Astrocyte (in vitro differentiated cells and primary cell): ENCODE measurements around the gene JTB. TPM values are rescaled to one million over a fixed set of nuclear protein-coding genes. Genes with fewer than 3 reads are reported as not detected.
A peak's percentile ranks its signal among the peaks of the same experiment; 100 is the strongest.

Source experiments
- DNase-seq: peaks from one replicate; pipeline ENCODE4 v3.0.0-alpha.2; 2010; ENCODE audit warnings: low read depth
- FAIRE-seq: peaks from 2 replicates; lab custom pipeline; 2011; peaks lifted over from hg19 to GRCh38; lab: Jason Lieb, UNC
- H2AFZ ChIP-seq: 2 replicates; pipeline ENCODE4 v1.6.0; 2012; ENCODE audit warnings: low read depth, low read length, inconsistent platforms
- H3K27ac ChIP-seq: 2 replicates; pipeline ENCODE4 v1.5.1; 2011; ENCODE audit warnings: low read depth, low read length, inconsistent platforms
- H3K27me3 ChIP-seq: 2 replicates; pipeline ENCODE4 v1.6.0; 2011; ENCODE audit warnings: low read length, inconsistent platforms; ENCODE audit not compliant: insufficient read depth
- H3K36me3 ChIP-seq: 2 replicates; pipeline ENCODE4 v1.5.1; 2011; ENCODE audit warnings: low read length, inconsistent platforms; ENCODE audit not compliant: insufficient read depth
- H3K4me1 ChIP-seq: 2 replicates; pipeline ENCODE4 v1.5.1; 2011; ENCODE audit warnings: low read length, inconsistent platforms; ENCODE audit not compliant: insufficient read depth
- H3K4me2 ChIP-seq: 2 replicates; pipeline ENCODE4 v1.6.0; 2012; ENCODE audit warnings: low read length, inconsistent platforms
- H3K4me3 ChIP-seq: 2 replicates; pipeline ENCODE4 v1.5.1; 2011; ENCODE audit warnings: low read depth, mild to moderate bottlenecking, low read length, inconsistent platforms; ENCODE audit not compliant: insufficient read depth
- H3K79me2 ChIP-seq: 2 replicates; pipeline ENCODE4 v1.6.0; 2012; ENCODE audit warnings: mild to moderate bottlenecking, low read length, inconsistent platforms; ENCODE audit not compliant: insufficient read depth
- H3K9ac ChIP-seq: 2 replicates; pipeline ENCODE4 v1.6.0; 2012; ENCODE audit warnings: mild to moderate bottlenecking, low read length, inconsistent platforms
- H3K9me3 ChIP-seq: 2 replicates; pipeline ENCODE4 v1.5.1; 2012; ENCODE audit warnings: low read depth, mild to moderate bottlenecking, low read length, inconsistent platforms; ENCODE audit not compliant: insufficient read depth
- H4K20me1 ChIP-seq: 2 replicates; pipeline ENCODE4 v1.6.0; 2012; ENCODE audit warnings: low read length, inconsistent platforms; ENCODE audit not compliant: insufficient read depth
- H3K27ac Mint-ChIP-seq: one replicate; pipeline ENCODE4 v1.8.0; 2021; ENCODE audit warnings: mild to moderate bottlenecking, mixed read lengths; ENCODE audit not compliant: unreplicated experiment
- H3K27me3 Mint-ChIP-seq: one replicate; pipeline ENCODE4 v1.8.0; 2021; ENCODE audit warnings: low read depth, mixed read lengths; ENCODE audit not compliant: unreplicated experiment
- H3K36me3 Mint-ChIP-seq: one replicate; pipeline ENCODE4 v1.8.0; 2021; ENCODE audit warnings: low read depth, mixed read lengths; ENCODE audit not compliant: unreplicated experiment
- H3K4me1 Mint-ChIP-seq: one replicate; pipeline ENCODE4 v1.8.0; 2021; ENCODE audit warnings: low read depth, mixed read lengths; ENCODE audit not compliant: unreplicated experiment
- H3K4me3 Mint-ChIP-seq: one replicate; pipeline ENCODE4 v1.8.0; 2021; ENCODE audit warnings: mild to moderate bottlenecking, moderate library complexity, mixed read lengths; ENCODE audit not compliant: unreplicated experiment
- H3K9me3 Mint-ChIP-seq: one replicate; pipeline ENCODE4 v1.8.0; 2021; ENCODE audit warnings: mild to moderate bottlenecking, mixed read lengths; ENCODE audit not compliant: unreplicated experiment
- EZH2 ChIP-seq: IDR thresholded peaks from 2 replicates; pipeline ENCODE4 v1.6.1; 2012; ENCODE audit warnings: mild to moderate bottlenecking, low read length, inconsistent platforms; ENCODE audit not compliant: insufficient read depth
- total RNA-seq: library from RNA; stranded (reverse); gene quantifications from 2 replicates; pipeline ENCODE4 v1.2.1, GENCODE V29; 2021
- TF ChIP-seq, protein P1 (sequence below): IDR thresholded peaks from 2 replicates; pipeline ENCODE4 v1.5.1; 2011; ENCODE audit warnings: low read depth, mild to moderate bottlenecking, inconsistent platforms, low read length, moderate library complexity; ENCODE audit not compliant: insufficient read depth

Gene JTB
- total RNA-seq, 1 donor from 2014 or later = 103 TPM

- Histone ChIP-seq H3K36me3 (peaks cover 22% of the 10 kb centered on the region), H3K27me3 (no peaks in the 10 kb centered on the region), H3K27ac (peak overlapping the region; percentile 92), H3K4me1 (peaks cover 20% of the 10 kb centered on the region), H3K4me2 (peak overlapping the region; percentile 92), H3K9ac (peak overlapping the region; percentile 95), H3K79me2 (peaks cover 22% of the 10 kb centered on the region), H3K4me3 (peak overlapping the region; percentile 88), H3K9me3 (no peaks in the 10 kb centered on the region), H2AFZ (no peak overlapping the region), H4K20me1 (peaks cover 25% of the 10 kb centered on the region)
- peaks cover 15% of the 10 kb centered on the region for H3K36me3 Mint-ChIP-seq
- no peak for TF ChIP-seq EZH2
- TF ChIP-seq, protein P1, sequence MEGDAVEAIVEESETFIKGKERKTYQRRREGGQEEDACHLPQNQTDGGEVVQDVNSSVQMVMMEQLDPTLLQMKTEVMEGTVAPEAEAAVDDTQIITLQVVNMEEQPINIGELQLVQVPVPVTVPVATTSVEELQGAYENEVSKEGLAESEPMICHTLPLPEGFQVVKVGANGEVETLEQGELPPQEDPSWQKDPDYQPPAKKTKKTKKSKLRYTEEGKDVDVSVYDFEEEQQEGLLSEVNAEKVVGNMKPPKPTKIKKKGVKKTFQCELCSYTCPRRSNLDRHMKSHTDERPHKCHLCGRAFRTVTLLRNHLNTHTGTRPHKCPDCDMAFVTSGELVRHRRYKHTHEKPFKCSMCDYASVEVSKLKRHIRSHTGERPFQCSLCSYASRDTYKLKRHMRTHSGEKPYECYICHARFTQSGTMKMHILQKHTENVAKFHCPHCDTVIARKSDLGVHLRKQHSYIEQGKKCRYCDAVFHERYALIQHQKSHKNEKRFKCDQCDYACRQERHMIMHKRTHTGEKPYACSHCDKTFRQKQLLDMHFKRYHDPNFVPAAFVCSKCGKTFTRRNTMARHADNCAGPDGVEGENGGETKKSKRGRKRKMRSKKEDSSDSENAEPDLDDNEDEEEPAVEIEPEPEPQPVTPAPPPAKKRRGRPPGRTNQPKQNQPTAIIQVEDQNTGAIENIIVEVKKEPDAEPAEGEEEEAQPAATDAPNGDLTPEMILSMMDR = no peak
- no peaks in the 10 kb centered on the region for H3K27me3 Mint-ChIP-seq
- FAIRE-seq (no peak), DNase-seq (no peak)
- H3K27ac Mint-ChIP-seq = peak overlapping the region; percentile 96
- peak overlapping the region; percentile 96 for H3K4me3 Mint-ChIP-seq
- peaks cover 2% of the 10 kb centered on the region for H3K9me3 Mint-ChIP-seq
- peaks cover 16% of the 10 kb centered on the region for H3K4me1 Mint-ChIP-seq
Observed at GRCh38 chr1:153991151-153991630, 13.7 kb upstream of the JTB start.

DNA sequence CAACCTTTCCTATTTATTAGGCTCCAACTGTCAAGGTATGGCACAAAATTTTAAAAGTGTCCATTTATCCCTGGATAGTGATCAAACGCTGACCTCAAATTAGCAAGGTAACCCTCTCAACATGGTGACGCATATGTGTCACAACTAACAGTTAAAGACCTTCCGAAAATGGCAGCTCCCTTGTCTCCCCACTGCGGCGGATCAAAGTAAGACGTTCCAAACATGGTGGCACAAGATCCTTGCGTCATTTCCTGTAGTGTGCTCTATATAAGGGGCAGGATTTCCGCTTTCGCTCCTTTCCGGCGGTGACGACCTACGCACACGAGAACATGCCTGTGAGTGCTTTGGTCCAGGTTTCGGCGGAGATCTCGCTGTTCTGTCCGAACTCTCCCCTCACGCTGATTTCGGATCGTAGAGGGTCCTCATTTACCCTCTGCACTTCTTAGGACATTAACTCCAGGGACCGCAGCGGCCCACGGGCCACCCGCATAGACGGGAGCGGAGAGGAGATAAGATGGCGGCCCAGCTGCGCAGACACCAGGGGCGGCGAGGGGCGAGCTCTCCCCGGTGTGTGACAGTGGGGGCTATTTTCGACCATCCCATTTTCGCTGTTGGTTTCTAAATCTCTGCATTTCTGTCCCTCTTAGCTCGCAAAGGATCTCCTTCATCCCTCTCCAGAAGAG, 13.1 kb upstream of the JTB start, which contains the start of gene RPS27:
TSS of gene RPS27 (plus strand) at position 295 of the 683 bp plus-strand sequence. CDS start at position 330, 35 bp downstream.
- Mint-ChIP-seq H3K9me3 (peaks cover 2% of the 10 kb centered on the region), H3K4me1 (peaks cover 16% of the 10 kb centered on the region), H3K27me3 (no peaks in the 10 kb centered on the region), H3K27ac (peak within 1 kb of the TSS; percentile 96), H3K4me3 (peak within 1 kb of the TSS; percentile 96), H3K36me3 (peaks cover 15% of the 10 kb centered on the region)
- H3K9me3 ChIP-seq = no peaks in the 10 kb centered on the region
- H2AFZ ChIP-seq = peak within 1 kb of the TSS; percentile 66
- H3K4me1 ChIP-seq = peaks cover 20% of the 10 kb centered on the region
- H3K36me3 ChIP-seq = peaks cover 22% of the 10 kb centered on the region
- DNase-seq (peak; percentile 96), FAIRE-seq (no peak)
- TF ChIP-seq, protein P1 = no peak
- no peak for TF ChIP-seq EZH2
- H3K4me3 ChIP-seq = peak within 1 kb of the TSS; percentile 88
- peaks cover 26% of the 10 kb centered on the region for H3K79me2 ChIP-seq
- H3K27me3 ChIP-seq = no peaks in the 10 kb centered on the region
- peak within 1 kb of the TSS; percentile 95 for H3K9ac ChIP-seq
- H3K27ac ChIP-seq = peak within 1 kb of the TSS; percentile 92
- peak within 1 kb of the TSS; percentile 92 for H3K4me2 ChIP-seq
- peaks cover 23% of the 10 kb centered on the region for H4K20me1 ChIP-seq

DNA sequence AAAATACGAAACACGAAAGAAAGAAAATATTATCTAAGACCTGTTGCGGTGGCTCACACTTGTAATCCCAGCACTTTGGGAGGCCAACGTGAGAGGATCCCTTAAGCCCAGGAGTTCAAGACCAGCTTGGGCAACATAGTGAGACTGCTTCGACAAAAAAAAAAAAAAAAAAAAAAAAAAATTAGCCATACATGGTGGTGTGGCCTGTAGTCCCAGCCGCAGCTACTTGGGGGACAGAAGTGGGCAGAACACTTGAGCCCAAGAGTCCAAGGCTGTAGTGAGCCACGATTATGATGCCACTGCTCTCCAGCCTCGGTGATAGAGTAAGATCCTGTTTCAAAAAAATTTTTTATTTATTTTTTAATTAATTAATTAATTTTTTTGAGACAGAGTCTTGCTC, 10.1 kb upstream of the JTB start:
- peaks cover 47% of the 10 kb centered on the region for H3K79me2 ChIP-seq
- H3K4me3 ChIP-seq = no peak overlapping the region
- H2AFZ ChIP-seq = no peak overlapping the region

More for the DNA sequence above, 10.1 kb upstream of the JTB start:
- H3K4me1 Mint-ChIP-seq = peaks cover 19% of the 10 kb centered on the region
- TF ChIP-seq, protein P1 = no peak
- no peak for TF ChIP-seq EZH2
- Histone ChIP-seq H4K20me1 (peaks cover 19% of the 10 kb centered on the region), H3K27me3 (no peaks in the 10 kb centered on the region), H3K27ac (no peak overlapping the region), H3K9ac (no peak overlapping the region), H3K36me3 (peaks cover 19% of the 10 kb centered on the region), H3K4me2 (no peak overlapping the region), H3K9me3 (no peaks in the 10 kb centered on the region), H3K4me1 (peaks cover 29% of the 10 kb centered on the region)
- FAIRE-seq (no peak), DNase-seq (no peak)
- peaks cover 15% of the 10 kb centered on the region for H3K36me3 Mint-ChIP-seq
- H3K27me3 Mint-ChIP-seq = no peaks in the 10 kb centered on the region
- peaks cover under 1% of the 10 kb centered on the region for H3K9me3 Mint-ChIP-seq
- no peak overlapping the region for H3K4me3 Mint-ChIP-seq
- H3K27ac Mint-ChIP-seq = no peak overlapping the region
